GM23338 (cell line): Measurements from ENCODE around the gene GOSR1. TPM values are rescaled to one million over a fixed set of nuclear protein-coding genes. Genes with fewer than 3 reads are reported as not detected.

Experiments
- ATAC-seq: fragments of 200-7000 bp; cut with Tn5 transposase; 3 replicates; pipeline ENCODE4 v1.9.1; 2020
- DNase-seq: peaks from one replicate; pipeline ENCODE4 v3.0.0-alpha.2; 2015; ENCODE audit warnings: low spot score
- H2AFZ ChIP-seq: fragments of 200-600 bp; sonication (generic); 2 replicates; pipeline ENCODE4 v1.8.0; 2016; ENCODE audit warnings: antibody characterized with exemption, mild to moderate bottlenecking, moderate library complexity
- H3F3A ChIP-seq: fragments of 200-600 bp; sonication (generic); replicated peaks from 2 replicates; pipeline ENCODE4 v1.8.0; 2017; ENCODE audit warnings: antibody characterized with exemption, mixed run types, low read depth
- H3K27ac ChIP-seq: fragments of 200-600 bp; sonication (generic); 2 replicates; pipeline ENCODE4 v1.6.1; 2016; ENCODE audit warnings: low read depth
- H3K27me3 ChIP-seq: fragments of 200-600 bp; sonication (generic); 2 replicates; pipeline ENCODE4 v1.8.0; 2016; ENCODE audit warnings: mild to moderate bottlenecking, mixed run types, moderate library complexity; ENCODE audit not compliant: insufficient read depth
- H3K36me3 ChIP-seq: fragments of 200-600 bp; sonication (generic); 2 replicates; pipeline ENCODE4 v1.8.0; 2016; ENCODE audit warnings: mild to moderate bottlenecking; ENCODE audit not compliant: insufficient read depth
- H3K4me1 ChIP-seq: fragments of 200-600 bp; sonication (generic); 2 replicates; pipeline ENCODE4 v1.8.0; 2016; ENCODE audit warnings: mild to moderate bottlenecking, moderate library complexity; ENCODE audit not compliant: insufficient read depth
- H3K4me2 ChIP-seq: fragments of 200-600 bp; sonication (generic); 2 replicates; pipeline ENCODE4 v1.7.1; 2017; ENCODE audit warnings: mixed run types
- H3K4me3 ChIP-seq: fragments of 200-600 bp; sonication (generic); 2 replicates; pipeline ENCODE4 v1.6.1; 2016; ENCODE audit warnings: mixed run types
- H3K79me2 ChIP-seq: fragments of 200-600 bp; sonication (generic); replicated peaks from 2 replicates; pipeline ENCODE4 v1.8.0; 2017; ENCODE audit warnings: mild to moderate bottlenecking; ENCODE audit not compliant: insufficient read depth
- H3K9me2 ChIP-seq: fragments of 200-600 bp; sonication (generic); 2 replicates; pipeline ENCODE4 v1.8.0; 2017; ENCODE audit not compliant: insufficient read depth
- H4K20me1 ChIP-seq: fragments of 200-600 bp; sonication (generic); replicated peaks from 2 replicates; pipeline ENCODE4 v1.8.0; 2017; ENCODE audit warnings: mild to moderate bottlenecking; ENCODE audit not compliant: insufficient read depth
- H3K27ac Mint-ChIP-seq: 2 replicates; pipeline ENCODE4 v1.8.0; 2020; ENCODE audit warnings: inconsistent platforms, mild to moderate bottlenecking, moderate library complexity, mixed read lengths
- H3K27me3 Mint-ChIP-seq: 3 replicates; pipeline ENCODE4 v1.8.0; 2022; ENCODE audit warnings: low read depth, mild to moderate bottlenecking, moderate library complexity, mixed read lengths, inconsistent platforms; ENCODE audit not compliant: insufficient read depth, poor library complexity
- H3K36me3 Mint-ChIP-seq: 3 replicates; pipeline ENCODE4 v1.8.0; 2021; ENCODE audit warnings: low read depth, mild to moderate bottlenecking, inconsistent platforms, moderate library complexity, mixed read lengths
- H3K4me1 Mint-ChIP-seq: 3 replicates; pipeline ENCODE4 v1.8.0; 2020; ENCODE audit warnings: mild to moderate bottlenecking, inconsistent platforms, mixed read lengths
- H3K4me3 Mint-ChIP-seq: 3 replicates; pipeline ENCODE4 v1.8.0; 2021; ENCODE audit warnings: moderate library complexity, mild to moderate bottlenecking, inconsistent platforms, mixed read lengths
- H3K9me3 Mint-ChIP-seq: 3 replicates; pipeline ENCODE4 v1.8.0; 2020; ENCODE audit warnings: moderate library complexity, mild to moderate bottlenecking, inconsistent platforms, mixed read lengths
- CREB1 ChIP-seq: fragments of 250-450 bp; sonication (Bioruptor Pico); IDR thresholded peaks from 2 replicates; pipeline ENCODE4 v1.5.0; 2020; ENCODE audit warnings: low read depth, mild to moderate bottlenecking, moderate library complexity
- CTCF ChIP-seq, 2 experiments: fragments of 200-600 bp in 1 of 2; sonication (generic) in 1 of 2; conservative IDR thresholded peaks; 2 replicates each; pipeline versions ENCODE4 v1.5.1 to v1.6.1; 2016 to 2017; ENCODE audit warnings: antibody characterized with exemption in 2 of 2, low read depth in 2 of 2, mild to moderate bottlenecking in 2 of 2, moderate library complexity in 1 of 2
- EZH2 ChIP-seq: fragments of 200-600 bp; sonication (generic); IDR thresholded peaks from one replicate; pipeline ENCODE4 v1.8.0; 2017; ENCODE audit warnings: antibody characterized with exemption, mild to moderate bottlenecking, low read depth; ENCODE audit not compliant: unreplicated experiment
- EZH2phosphoT487 ChIP-seq: fragments of 200-600 bp; sonication (generic); IDR thresholded peaks from one replicate; pipeline ENCODE4 v1.8.1; 2018; ENCODE audit warnings: antibody characterized with exemption; ENCODE audit not compliant: unreplicated experiment
- JUNB ChIP-seq: IDR thresholded peaks from one replicate; pipeline ENCODE4 v1.6.1; 2016; ENCODE audit warnings: antibody characterized with exemption; ENCODE audit not compliant: unreplicated experiment
- NANOG ChIP-seq: IDR thresholded peaks from 2 replicates; pipeline ENCODE4 v1.6.1; 2016; ENCODE audit warnings: antibody characterized with exemption, borderline replicate concordance
- POLR2AphosphoS5 ChIP-seq: IDR thresholded peaks from 2 replicates; pipeline ENCODE4 v1.6.1; 2016; ENCODE audit warnings: antibody characterized with exemption, low read depth
- REST ChIP-seq: IDR thresholded peaks from one replicate; pipeline ENCODE4 v1.6.1; 2018; ENCODE audit warnings: antibody characterized with exemption; ENCODE audit not compliant: unreplicated experiment
- ZNF114 ChIP-seq: fragments of 250-450 bp; sonication (Bioruptor Pico); IDR thresholded peaks from 2 replicates; pipeline ENCODE4 v1.5.0; 2020; ENCODE audit warnings: mild to moderate bottlenecking, moderate library complexity
- ZNF331 ChIP-seq: fragments of 250-450 bp; sonication (Bioruptor Pico); IDR thresholded peaks from 2 replicates; pipeline ENCODE4 v1.5.0; 2020; ENCODE audit warnings: low read depth, mild to moderate bottlenecking, moderate library complexity
- polyA plus RNA-seq: library from polyadenylated mRNA; unstranded; fragments of >200 nt; fragmentation: Nextera tagmentation; extraction: Ambion mirVana; gene quantifications from 2 replicates; pipeline ENCODE4 v1.2.1, GENCODE V29; 2016
- total RNA-seq: library from RNA; depleted of rRNA; stranded (reverse); fragments of >200 nt; shearing (Covaris generic); gene quantifications from 2 replicates; pipeline ENCODE4 v1.2.3, GENCODE V29; 2014

Gene GOSR1
- total and polyA plus RNA-seq, 2 experiments from 2014 or later, result 33.4 to 74.1 TPM

GRCh38 chr17:30449480-30449879 lies 27.7 kb upstream of the GOSR1 start (continued):
- TF ChIP-seq JUNB (no peak), ZNF331 (CRISPR knock-in tag) (no peak), CTCF (conservative IDR thresholded peaks at IDR 0.05; ENCODE audit: low read depth in 2 of 2) (no peak), REST (no peak), CREB1 (CRISPR knock-in tag) (no peak), NANOG (no peak), POLR2AphosphoS5 (no peak), EZH2phosphoT487 (no peak), ZNF114 (CRISPR knock-in tag) (no peak), EZH2 (no peak)

- Mint-ChIP-seq H3K9me3 (peaks cover 14% of the 10 kb centered on the region), H3K4me3 (no peak overlapping the region), H3K4me1 (no peaks in the 10 kb centered on the region), H3K27ac (no peak overlapping the region), H3K27me3 (no peaks in the 10 kb centered on the region), H3K36me3 (peaks cover 37% of the 10 kb centered on the region)
- no peak overlapping the region for H3K4me3 ChIP-seq
- H3K4me2 ChIP-seq, result no peak overlapping the region
- H3K9me2 ChIP-seq, result peaks cover 4% of the 10 kb centered on the region; the same call in 1 of the 2 replicates
- no peaks in the 10 kb centered on the region for H3F3A ChIP-seq
- peaks cover 12% of the 10 kb centered on the region for H3K36me3 ChIP-seq
- no peak overlapping the region for H2AFZ ChIP-seq
- no peaks in the 10 kb centered on the region; the same call in 1 of the 2 replicates for H4K20me1 ChIP-seq
- TF ChIP-seq ZNF114 (CRISPR knock-in tag), result no peak
- no peak for ATAC-seq
- no peaks in the 10 kb centered on the region for H3K79me2 ChIP-seq
- H3K4me1 ChIP-seq, result no peaks in the 10 kb centered on the region
- H3K27ac ChIP-seq, result no peak overlapping the region; the same call in 1 of the 2 replicates
- no peak for DNase-seq
- no peaks in the 10 kb centered on the region for H3K27me3 ChIP-seq
These were observed 26.8 kb upstream of the GOSR1 start for GRCh38 chr17:30450125-30451027.
